Ovary (tissue), 9 donors: ENCODE measurements around the gene TTLL10. TPM values are rescaled to one million over a fixed set of nuclear protein-coding genes. Genes with fewer than 3 reads are reported as not detected.
A peak's percentile ranks its signal among the peaks of the same experiment; 100 is the strongest.

Experiments used
- DNase-seq, 5 donors: peaks; one replicate each; pipeline ENCODE4 v3.0.0-alpha.2; 2019 to 2020
- H3K27ac ChIP-seq, 2 donors: fragments of 200-600 bp; one replicate each; pipeline versions ENCODE4 v1.5.1 to v1.8.0; 2019 to 2022
- H3K27me3 ChIP-seq: fragments of 200-600 bp; one replicate; pipeline ENCODE4 v1.8.0; 2022
- H3K36me3 ChIP-seq: fragments of 200-600 bp; sonication (generic); one replicate; pipeline ENCODE4 v1.5.1; 2019
- H3K4me1 ChIP-seq: one replicate; pipeline ENCODE4 v1.8.1; 2013; ENCODE audit warnings: mild to moderate bottlenecking, moderate library complexity; ENCODE audit not compliant: insufficient read depth
- H3K4me3 ChIP-seq: fragments of 200-600 bp; sonication (generic); one replicate; pipeline ENCODE4 v1.5.1; 2017
- H3K9me3 ChIP-seq, 2 donors: fragments of 200-600 bp in 1 of 2; sonication (generic) in 1 of 2; one replicate each; pipeline versions ENCODE4 v1.5.1 to v1.8.1; 2013 to 2019; ENCODE audit warnings: mild to moderate bottlenecking in 1 of 2, moderate library complexity in 1 of 2
- CTCF ChIP-seq, 3 donors: fragments of 450-650 bp in 2 of 3; fragments of 200-600 bp in 1 of 3; IDR thresholded peaks; one replicate each; pipeline versions ENCODE4 v1.5.1 to v1.8.0; 2016 to 2022; ENCODE audit warnings: antibody characterized with exemption in 3 of 3, mild to moderate bottlenecking in 1 of 3
- EP300 ChIP-seq: sonication (generic); formaldehyde crosslinking; IDR thresholded peaks from one replicate; pipeline ENCODE4 v1.6.1; 2017; ENCODE audit warnings: antibody characterized with exemption
- POLR2A ChIP-seq: fragments of 450-650 bp; IDR thresholded peaks from one replicate; pipeline ENCODE4 v1.6.1; 2017; ENCODE audit warnings: antibody characterized with exemption, mild to moderate bottlenecking, moderate library complexity
- WGBS, 3 donors: extraction: QIAGEN DNeasy Blood & Tissue Kit in 1 of 3; methylation state at CpG; one replicate each; pipeline versions ENCODE4 v1.1.5 to v1.1.7; 2013 to 2017; 5-methylcytosine and 5-hydroxymethylcytosine counted together
- intact Hi-C, 4 donors: fragments of 100-400 bp; cut with DNase I; formaldehyde crosslinking; loops; one replicate each; pipeline versions ENCODE4 v1.11.0 to v1.15.1; 2022 to 2023
- polyA plus RNA-seq, 2 donors: library from polyadenylated mRNA; stranded (reverse); fragments of 200-250 nt in 1 of 2; fragments of 350-450 nt in 1 of 2; fragmentation: Illumina TruSeq in 1 of 2; extraction: RNeasy Lipid Tissue Mini Kit (QIAGEN cat#74804) in 1 of 2; gene quantifications; one replicate each; pipeline ENCODE4 v1.2.3, GENCODE V29; 2013 to 2014
- total RNA-seq, 7 donors: library from RNA; depleted of rRNA in 2 of 7; stranded (reverse); fragments of >200 nt in 2 of 7; fragmentation: NEBNext Ultra II Directional in 3 of 7; extraction: Animal tissue kit (Norgen Biotek cat#: 25700) in 3 of 7; gene quantifications; one replicate each; pipeline versions ENCODE4 v1.1.0 to v1.2.4, GENCODE V29; 2016 to 2023
- donor health status: DM: no; HTN: no; CAD: no; lungs with moderate emphysema.
- donor health status: DM: no; HTN: no; CAD: no.
- donor health status: Bipolar disorder and iron deficiency.
- donor health status: DM: yes; HTN: yes; CAD: no.
- donor health status: DM: no; HTN: no; CAD: no.
- donor health status: DM: yes; HTN: yes; CAD: no.

TTLL10 gene
- total and polyA plus RNA-seq, 9 donors: 0.60 to 7.0 (median 1.1) TPM; not detected in 4

GRCh38 chr1:1183221-1183747 lies 9.6 kb downstream of the TTLL10 start:
- no peaks in the 10 kb centered on the region for H3K4me1 ChIP-seq
- intact Hi-C loops: no loop called here
- no peaks in the 10 kb centered on the region for H3K36me3 ChIP-seq
- DNase-seq: peak in 1 of 5 donors; percentile 8
- H3K27ac ChIP-seq: no peak overlapping the region
- WGBS, 3 donors: 36 to 49% (median 46%) methylated on average over 20 to 21 of the region's 21 CpGs
- no peaks in the 10 kb centered on the region for H3K9me3 ChIP-seq
- H3K4me3 ChIP-seq: no peak overlapping the region
- TF ChIP-seq POLR2A: no peak
- no peak for TF ChIP-seq CTCF (IDR thresholded peaks at IDR 0.05)
- no peak for TF ChIP-seq EP300
- H3K27me3 ChIP-seq: no peaks in the 10 kb centered on the region

DNA sequence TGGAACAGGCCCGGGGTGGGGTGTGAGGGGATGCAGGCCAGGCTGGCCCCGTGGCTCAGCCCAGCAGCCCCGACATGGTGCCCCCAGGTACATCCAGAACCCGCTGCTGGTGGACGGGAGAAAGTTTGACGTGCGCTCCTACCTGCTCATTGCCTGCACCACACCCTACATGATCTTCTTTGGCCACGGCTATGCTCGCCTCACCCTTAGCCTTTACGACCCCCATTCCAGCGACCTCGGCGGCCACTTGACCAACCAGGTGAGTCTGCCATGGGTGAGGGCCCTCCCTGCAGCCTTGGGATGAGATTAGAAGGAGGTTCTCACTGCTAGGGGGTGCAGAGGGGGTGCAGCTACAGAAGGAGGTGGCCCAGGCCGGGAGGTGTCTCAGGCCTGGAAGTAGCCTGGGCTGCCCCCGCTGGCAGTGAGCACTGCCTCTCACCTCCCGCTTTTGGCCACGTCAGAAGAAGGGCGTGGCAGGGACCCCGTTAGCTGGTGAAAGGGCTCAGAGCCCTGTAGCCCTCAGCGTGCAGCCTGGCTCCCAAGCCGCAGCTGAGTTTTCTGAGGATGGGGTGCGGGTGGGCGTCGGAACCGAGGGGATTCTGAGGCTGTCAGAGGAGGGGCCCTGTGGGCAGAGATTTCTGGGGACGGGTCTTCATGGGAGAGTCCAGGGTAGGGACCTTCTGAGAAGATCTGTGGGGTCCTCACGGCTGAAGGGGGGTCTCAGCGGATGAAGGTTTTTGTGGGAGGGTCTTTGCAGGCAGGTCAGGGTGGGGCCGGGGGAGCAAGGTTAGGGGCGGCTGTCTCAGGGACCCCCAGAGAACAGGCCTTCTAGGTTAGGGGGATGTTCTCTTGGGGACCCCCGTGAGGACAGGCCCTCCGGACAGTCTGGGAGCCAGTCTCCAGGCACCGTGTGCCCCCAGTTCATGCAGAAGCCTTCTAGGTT lies 10.4 kb downstream of the TTLL10 start:
- H3K4me3 ChIP-seq: no peak overlapping the region
- TF ChIP-seq POLR2A (no peak), EP300 (no peak), CTCF (IDR thresholded peaks at IDR 0.05) (no peak)
- peak in 1 of 5 donors; percentile 10 for DNase-seq
- H3K27me3 ChIP-seq: no peaks in the 10 kb centered on the region
- intact Hi-C loops: no loop called here
- no peaks in the 10 kb centered on the region for H3K36me3 ChIP-seq
- H3K4me1 ChIP-seq: no peaks in the 10 kb centered on the region
- 69 to 81% (median 75%) methylated on average over 31 to 32 of the region's 33 CpGs for WGBS, 3 donors
- H3K9me3 ChIP-seq: no peaks in the 10 kb centered on the region
- H3K27ac ChIP-seq: no peak overlapping the region

DNA sequence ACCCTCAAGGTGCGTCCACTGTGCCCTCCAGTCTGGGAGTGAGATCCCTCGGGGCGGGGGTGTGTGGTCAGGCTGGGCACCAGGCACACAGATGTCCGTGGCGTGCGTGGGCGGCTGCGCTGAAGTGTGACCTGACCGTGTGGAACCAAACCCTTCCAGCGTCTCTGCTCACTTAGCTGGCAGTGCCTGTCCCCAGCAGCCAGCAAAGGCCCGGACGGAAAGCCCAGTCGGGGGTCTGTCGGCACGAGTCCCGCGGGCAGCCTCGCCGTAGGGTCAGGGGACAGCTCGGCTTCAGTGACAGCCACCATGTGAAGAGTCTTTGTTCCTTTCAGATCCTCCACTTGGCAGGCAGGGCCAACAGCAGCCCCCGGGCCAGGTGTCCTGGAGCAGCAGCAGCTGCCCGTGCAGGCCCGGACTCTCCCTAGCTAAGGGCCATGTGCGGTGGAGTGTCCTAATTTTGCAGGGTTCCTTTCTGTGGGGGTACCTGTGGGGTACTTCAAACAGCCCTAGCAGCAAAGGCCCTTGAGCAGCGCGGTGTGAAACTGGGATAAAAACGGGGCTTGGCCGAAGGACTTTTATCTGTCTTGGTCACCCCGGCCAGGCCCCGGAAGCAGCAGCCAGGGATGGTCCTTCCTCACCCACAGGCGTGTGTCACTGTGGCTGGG lies 11.6 kb downstream of the TTLL10 start:
- Histone ChIP-seq H3K27me3 (no peaks in the 10 kb centered on the region), H3K36me3 (no peaks in the 10 kb centered on the region), H3K4me1 (no peaks in the 10 kb centered on the region), H3K27ac (no peak overlapping the region), H3K4me3 (no peak overlapping the region), H3K9me3 (no peaks in the 10 kb centered on the region)
- intact Hi-C loops: no loop called here
- no peak for TF ChIP-seq CTCF (IDR thresholded peaks at IDR 0.05)
- no peak for TF ChIP-seq POLR2A
- TF ChIP-seq EP300: no peak
- DNase-seq: peak in 2 of 5 donors; percentile 9 to 29
- 75 to 79% (median 79%) methylated on average over 31 of the region's 31 CpGs for WGBS, 3 donors

- intact Hi-C loops: no loop called here
- TF ChIP-seq CTCF (IDR thresholded peaks at IDR 0.05): no peak
- no peak for TF ChIP-seq EP300
- no peak for TF ChIP-seq POLR2A
- Histone ChIP-seq H3K27me3 (no peaks in the 10 kb centered on the region), H3K4me3 (no peak overlapping the region), H3K36me3 (no peaks in the 10 kb centered on the region), H3K4me1 (no peaks in the 10 kb centered on the region), H3K9me3 (peaks cover 0 to 7% of the 10 kb centered on the region in 2 donors), H3K27ac (no peak overlapping the region)
- no peak for DNase-seq
Observed at GRCh38 chr1:1187938-1188337, 14.3 kb downstream of the TTLL10 start.
